K562 (cell line): ENCODE data around the gene MAN1B1. TPM values are rescaled to one million over a fixed set of nuclear protein-coding genes. Genes with fewer than 3 reads are reported as not detected.

Experiments used
- ATAC-seq: fragments of 200-7000 bp; cut with Tn5 transposase; 3 replicates; pipeline ENCODE4 v1.9.1; 2020; ENCODE audit warnings: moderate library complexity
- BruUV-seq: library from RNA; stranded (reverse); fragments of 400-500 nt; replicated peaks from 2 replicates; lab custom pipeline; 2021; lab: Mats Ljungman, UMichigan
- CTCF ChIA-PET: fragments of 300-600 bp; formaldehyde crosslinking; extraction: SDS; loops from one replicate; lab custom pipeline; 2021; ENCODE audit warnings: low intra/inter-chr PET ratio; lab: Yijun Ruan, JAX
- POLR2A ChIA-PET: fragments of 300-600, 350-650 bp; sonication (Branson Sonifier 250); formaldehyde crosslinking; extraction: SDS; loops from one replicate; lab custom pipeline; 2021; ENCODE audit warnings: antibody characterized with exemption, inconsistent platforms; lab: Yijun Ruan, JAX
- DNase-seq, 4 experiments: peaks; one replicate each; pipeline versions ENCODE4 v3.0.0 to v3.0.0-alpha.2; 2011 to 2018; ENCODE audit warnings: low spot score in 3 of 4, mixed read lengths in 3 of 4; ENCODE audit errors: extremely low read depth in 1 of 4
- FAIRE-seq: peaks from 2 replicates; lab custom pipeline; 2011; peaks lifted over from hg19 to GRCh38; lab: Jason Lieb, UNC
- H2AFZ ChIP-seq: 2 replicates; pipeline ENCODE4 v1.6.0; 2011; ENCODE audit warnings: low read depth, low read length, control low read depth, inconsistent platforms
- H3K27ac ChIP-seq: fragments of 200-600 bp; 3 replicates; pipeline ENCODE4 v1.8.0; 2011; ENCODE audit warnings: low read depth, mild to moderate bottlenecking, control low read depth, inconsistent platforms, low read length, moderate library complexity, mixed read lengths; ENCODE audit errors: extremely low read depth
- H3K27me3 ChIP-seq, 2 experiments: fragments of 300-600 bp in 1 of 2; 2 replicates in 1 of 2; 3 replicates in 1 of 2; pipeline versions ENCODE4 v1.6.0 to v1.8.0; 2011; ENCODE audit warnings: inconsistent platforms in 2 of 2, low read length in 2 of 2, mild to moderate bottlenecking in 1 of 2, mixed read lengths in 1 of 2, moderate library complexity in 1 of 2; ENCODE audit not compliant: control insufficient read depth in 2 of 2, insufficient read depth in 2 of 2
- H3K36me3 ChIP-seq: fragments of 300-600 bp; 3 replicates; pipeline ENCODE4 v1.8.0; 2011; ENCODE audit warnings: mild to moderate bottlenecking, low read length, inconsistent platforms; ENCODE audit not compliant: control insufficient read depth, insufficient read depth
- H3K4me1 ChIP-seq, 2 experiments: fragments of 200-600 bp in 1 of 2; replicated peaks in 1 of 2; 2 replicates in 1 of 2; 3 replicates in 1 of 2; pipeline versions ENCODE4 v1.5.1 to v1.8.0; 2011; ENCODE audit warnings: inconsistent platforms in 2 of 2, low read length in 2 of 2, mild to moderate bottlenecking in 1 of 2, mixed read lengths in 1 of 2, moderate library complexity in 1 of 2; ENCODE audit not compliant: control insufficient read depth in 2 of 2, insufficient read depth in 2 of 2
- H3K4me2 ChIP-seq: 2 replicates; pipeline ENCODE4 v1.6.1; 2011; ENCODE audit warnings: low read length, control low read depth, inconsistent platforms, mixed read lengths; ENCODE audit not compliant: insufficient read depth
- H3K4me3 ChIP-seq: fragments of 200-600 bp; sonication (generic), shearing (Covaris generic); 2 replicates; pipeline ENCODE4 v1.5.1; 2016; ENCODE audit warnings: control low read depth, inconsistent platforms
- H3K79me2 ChIP-seq: fragments of 200-600 bp; 3 replicates; pipeline ENCODE4 v1.8.0; 2011; ENCODE audit warnings: low read length, inconsistent platforms; ENCODE audit not compliant: control insufficient read depth, insufficient read depth
- H3K9ac ChIP-seq, 2 experiments: 2 replicates each; pipeline versions ENCODE4 v1.6.0 to v1.6.1; 2011; ENCODE audit warnings: low read depth in 2 of 2, low read length in 2 of 2, control low read depth in 1 of 2, inconsistent platforms in 1 of 2, mild to moderate bottlenecking in 1 of 2, mixed read lengths in 1 of 2; ENCODE audit not compliant: insufficient read depth in 1 of 2
- H3K9me1 ChIP-seq: one replicate; pipeline ENCODE4 v1.6.0; 2011; ENCODE audit warnings: inconsistent platforms, mild to moderate bottlenecking, low read length, moderate library complexity; ENCODE audit not compliant: control insufficient read depth, insufficient read depth
- H3K9me3 ChIP-seq: replicated peaks from 2 replicates; pipeline ENCODE4 v1.5.1; 2011; ENCODE audit warnings: low read depth, low read length, inconsistent platforms; ENCODE audit not compliant: control insufficient read depth, insufficient read depth
- H4K20me1 ChIP-seq: replicated peaks from 2 replicates; pipeline ENCODE4 v1.6.1; 2011; ENCODE audit warnings: low read length, inconsistent platforms, mixed read lengths; ENCODE audit not compliant: control insufficient read depth, insufficient read depth
- ARID3B ChIP-seq: fragments of 250-450 bp; sonication (Bioruptor Pico); IDR thresholded peaks from 2 replicates; pipeline ENCODE4 v1.4.0; 2020; ENCODE audit warnings: borderline replicate concordance
- BMI1 ChIP-seq: fragments of 150-350 bp; IDR thresholded peaks from 2 replicates; pipeline ENCODE4 v1.6.1; 2014; ENCODE audit warnings: low read length
- KLF13 ChIP-seq: fragments of 450-650 bp; IDR thresholded peaks from 2 replicates; pipeline ENCODE4 v1.6.1; 2016; ENCODE audit warnings: missing genetic modification characterization, low read depth, mild to moderate bottlenecking, missing compliant biosample characterization, moderate library complexity, borderline replicate concordance
- MYNN ChIP-seq, 2 experiments: sonication (generic); formaldehyde crosslinking in 1 of 2; IDR thresholded peaks; 2 replicates each; pipeline versions ENCODE4 v1.5.0 to v1.6.1; 2016 to 2020; ENCODE audit warnings: antibody characterized with exemption in 1 of 2, missing genetic modification reagents in 1 of 2
- NFYB ChIP-seq: IDR thresholded peaks from 2 replicates; pipeline ENCODE4 v1.6.1; 2011; ENCODE audit warnings: mild to moderate bottlenecking, moderate library complexity; ENCODE audit not compliant: insufficient read length; ENCODE audit errors: extremely low read depth
- POLR2A ChIP-seq: fragments of 450-650 bp; conservative IDR thresholded peaks from 2 replicates; pipeline ENCODE4 v1.6.1; 2016
- POLR2AphosphoS5 ChIP-seq: IDR thresholded peaks from 2 replicates; pipeline ENCODE4 v1.6.1; 2011; ENCODE audit warnings: mild to moderate bottlenecking, low read depth, low read length, moderate library complexity; ENCODE audit not compliant: control insufficient read depth, insufficient read depth
- TBP ChIP-seq: optimal IDR thresholded peaks from 2 replicates; pipeline ENCODE3; 2011; ENCODE audit warnings: low read depth, low read length, improper control_type of control experiment
- WHSC1 ChIP-seq: IDR thresholded peaks from one replicate; pipeline ENCODE4 v1.6.1; 2012; ENCODE audit warnings: low read length, control low read depth, inconsistent platforms
- XRCC5 ChIP-seq: fragments of 200-400 bp; formaldehyde crosslinking; IDR thresholded peaks from 2 replicates; pipeline ENCODE4 v1.6.1; 2017; ENCODE audit warnings: low read depth, mild to moderate bottlenecking, low read length
- ZFX ChIP-seq: sonication (generic); formaldehyde crosslinking; IDR thresholded peaks from 2 replicates; pipeline ENCODE4 v1.8.0; 2022; ENCODE audit warnings: mild to moderate bottlenecking, missing genetic modification reagents, moderate library complexity
- ZNF561 ChIP-seq: fragments of 450-650 bp; formaldehyde crosslinking; conservative IDR thresholded peaks from 2 replicates; pipeline ENCODE4 v1.4.0; 2020; ENCODE audit warnings: mild to moderate bottlenecking, moderate library complexity
- ZNF57 ChIP-seq: fragments of 450-650 bp; formaldehyde crosslinking; IDR thresholded peaks from 2 replicates; pipeline ENCODE4 v1.4.0; 2020; ENCODE audit warnings: mild to moderate bottlenecking, moderate library complexity
- ZNF75A ChIP-seq: fragments of 450-650 bp; formaldehyde crosslinking; IDR thresholded peaks from 2 replicates; pipeline ENCODE4 v1.4.0; 2020; ENCODE audit warnings: mild to moderate bottlenecking
- WGBS: fragments of 100-300 bp; shearing (Covaris generic); methylation state at CpG from one replicate; pipeline ENCODE4 v1.1.6; 2016; ENCODE audit warnings: low coverage, mixed read lengths; ENCODE audit not compliant: insufficient coverage; ENCODE audit errors: missing lambda C conversion rate; 5-methylcytosine and 5-hydroxymethylcytosine counted together
- in situ Hi-C: fragments of 300-500 bp; cut with MboI; formaldehyde crosslinking; loops from 4 replicates; pipeline ENCODE4 v1.15.0; 2018; ENCODE audit warnings: inconsistent platforms, mixed read lengths
- intact Hi-C: fragments of 100-400 bp; cut with micrococcal nuclease; formaldehyde crosslinking; loops from 2 replicates; pipeline ENCODE4 v1.14.2; 2022
- polyA plus RNA-seq, 8 experiments: library from polyadenylated mRNA; depleted of rRNA in 4 of 8; stranded (reverse) in 5 of 8; unstranded in 3 of 8; fragments of >200 nt; fragmentation: Nextera tagmentation in 2 of 8; fragmentation: Illumina TruSeq in 1 of 8; extraction: Ambion mirVana in 2 of 8; extraction: Trizol in 1 of 8; gene quantifications; 2 replicates each; pipeline versions ENCODE4 v1.2.1 to v1.2.3, GENCODE V29; 2011 to 2014; ENCODE audit warnings: inconsistent platforms in 1 of 8, missing spikeins in 1 of 8
- total RNA-seq, 7 experiments: library from RNA; depleted of rRNA in 6 of 7; stranded (reverse); fragments of >200 nt in 6 of 7; fragmentation: Illumina TruSeq in 2 of 7; extraction: Trizol in 2 of 7; gene quantifications; 2 replicates each; pipeline versions ENCODE4 v1.2.1 to v1.2.3, GENCODE V29; 2011 to 2021; ENCODE audit warnings: low replicate concordance in 1 of 7
- TF ChIP-seq, protein P1 (sequence below): fragments of 250-450 bp; sonication (Bioruptor Pico); IDR thresholded peaks from 2 replicates; pipeline ENCODE4 v1.5.0; 2021
- TF ChIP-seq, protein P2 (sequence below): fragments of 250-450 bp; sonication (Bioruptor Pico); IDR thresholded peaks from 2 replicates; pipeline ENCODE4 v1.4.0; 2020
- TF ChIP-seq, protein P3 (sequence below), 2 experiments: fragments of 450-650 bp in 1 of 2; sonication (generic) in 1 of 2; formaldehyde crosslinking in 1 of 2; IDR thresholded peaks in 1 of 2; conservative IDR thresholded peaks in 1 of 2; 2 replicates each; pipeline versions ENCODE4 v1.6.1 to v1.8.1; 2016 to 2023; ENCODE audit warnings: mild to moderate bottlenecking in 2 of 2, moderate library complexity in 2 of 2, inconsistent platforms in 1 of 2, missing genetic modification reagents in 1 of 2

The MAN1B1 gene
- total and polyA plus RNA-seq, 9 of the 15 experiments (the other 6 are each of a cell fraction or from before 2014, with no cell fraction given) = 0.55 to 36.6 (median 27.3) TPM

- H3K4me3 ChIP-seq = no peak overlapping the region
- H4K20me1 ChIP-seq = no peaks in the 10 kb centered on the region
- no peaks in the 10 kb centered on the region for H3K27me3 ChIP-seq
- H3K4me1 ChIP-seq = peaks cover 32 to 82% of the 10 kb centered on the region in 2 experiments; a peak in 4 of 5 replicates
- intact Hi-C loops (no loop called here), in situ Hi-C loops (no loop called here)
- BruUV-seq = no TSS peak
- 33% methylated on average over 11 of the region's 12 CpGs for WGBS
- ChIA-PET CTCF (no interaction called here), POLR2A (interaction anchor here (0.6 to 2.6 kb wide), 6 partner anchors 8 to 157 kb away, joined by 3 to 14 read pairs (median 3); partner anchors contain the start of genes SAPCD2 and TUBB4B)
- DNase-seq (peak; percentile 52 to 80 (median 58)), ATAC-seq (no peak), FAIRE-seq (peak; percentile 95)
- peaks cover 24% of the 10 kb centered on the region; the same call in 2 of the 3 replicates for H3K79me2 ChIP-seq
- peaks cover 13% of the 10 kb centered on the region for H3K36me3 ChIP-seq
- peak overlapping the region; percentile 26 to 88; a peak in 3 of 4 replicates for H3K9ac ChIP-seq
- peak overlapping the region; percentile 63; the same call in 2 of the 3 replicates for H3K27ac ChIP-seq
- H2AFZ ChIP-seq = peak overlapping the region; percentile 80
- H3K4me2 ChIP-seq = peak overlapping the region; percentile 58
- H3K9me3 ChIP-seq = no peaks in the 10 kb centered on the region
- H3K9me1 ChIP-seq = no peaks in the 10 kb centered on the region
- TF ChIP-seq, protein P1, sequence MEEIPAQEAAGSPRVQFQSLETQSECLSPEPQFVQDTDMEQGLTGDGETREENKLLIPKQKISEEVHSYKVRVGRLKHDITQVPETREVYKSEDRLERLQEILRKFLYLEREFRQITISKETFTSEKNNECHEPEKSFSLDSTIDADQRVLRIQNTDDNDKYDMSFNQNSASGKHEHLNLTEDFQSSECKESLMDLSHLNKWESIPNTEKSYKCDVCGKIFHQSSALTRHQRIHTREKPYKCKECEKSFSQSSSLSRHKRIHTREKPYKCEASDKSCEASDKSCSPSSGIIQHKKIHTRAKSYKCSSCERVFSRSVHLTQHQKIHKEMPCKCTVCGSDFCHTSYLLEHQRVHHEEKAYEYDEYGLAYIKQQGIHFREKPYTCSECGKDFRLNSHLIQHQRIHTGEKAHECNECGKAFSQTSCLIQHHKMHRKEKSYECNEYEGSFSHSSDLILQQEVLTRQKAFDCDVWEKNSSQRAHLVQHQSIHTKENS (CRISPR knock-in tag) = no peak
- TF ChIP-seq WHSC1 = no peak
- TF ChIP-seq, protein P2, sequence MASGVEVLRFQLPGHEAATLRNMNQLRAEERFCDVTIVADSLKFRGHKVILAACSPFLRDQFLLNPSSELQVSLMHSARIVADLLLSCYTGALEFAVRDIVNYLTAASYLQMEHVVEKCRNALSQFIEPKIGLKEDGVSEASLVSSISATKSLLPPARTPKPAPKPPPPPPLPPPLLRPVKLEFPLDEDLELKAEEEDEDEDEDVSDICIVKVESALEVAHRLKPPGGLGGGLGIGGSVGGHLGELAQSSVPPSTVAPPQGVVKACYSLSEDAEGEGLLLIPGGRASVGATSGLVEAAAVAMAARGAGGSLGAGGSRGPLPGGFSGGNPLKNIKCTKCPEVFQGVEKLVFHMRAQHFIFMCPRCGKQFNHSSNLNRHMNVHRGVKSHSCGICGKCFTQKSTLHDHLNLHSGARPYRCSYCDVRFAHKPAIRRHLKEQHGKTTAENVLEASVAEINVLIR (CRISPR knock-in tag) = no peak
- TF ChIP-seq ZNF75A (CRISPR knock-in tag) = no peak
- no peak for TF ChIP-seq XRCC5
- no peak for TF ChIP-seq POLR2AphosphoS5
- 0 out of 2 replicates have a peak, but pooled peaks have one; percentile 22 for TF ChIP-seq POLR2A
- TF ChIP-seq ZNF57 (CRISPR knock-in tag) = no peak
- TF ChIP-seq MYNN (IDR thresholded peaks at IDR 0.05) = peak; percentile 40; the same call in 1 of the 2 replicates
- TF ChIP-seq MYNN (CRISPR knock-in tag; IDR thresholded peaks at IDR 0.05) = no peak
- no peak for TF ChIP-seq ARID3B (CRISPR knock-in tag)
- TF ChIP-seq ZNF561 (CRISPR knock-in tag) = no peak
- TF ChIP-seq KLF13 (tag) = no peak
- TF ChIP-seq TBP = no peak
- no peak for TF ChIP-seq BMI1
- TF ChIP-seq, protein P3, sequence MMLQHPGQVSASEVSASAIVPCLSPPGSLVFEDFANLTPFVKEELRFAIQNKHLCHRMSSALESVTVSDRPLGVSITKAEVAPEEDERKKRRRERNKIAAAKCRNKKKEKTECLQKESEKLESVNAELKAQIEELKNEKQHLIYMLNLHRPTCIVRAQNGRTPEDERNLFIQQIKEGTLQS (IDR thresholded peaks at IDR 0.05) = peak; percentile 82
- TF ChIP-seq, protein P3 (CRISPR knock-in tag; conservative IDR thresholded peaks at IDR 0.05) = no peak
- no peak for TF ChIP-seq ZFX
- no peak for TF ChIP-seq NFYB
These were observed 3.3 kb upstream of the MAN1B1 start for GRCh38 chr9:137083394-137084004.
